Measurements from ENCODE around the gene ZNF24. TPM values are rescaled to one million over a fixed set of nuclear protein-coding genes. Genes with fewer than 3 reads are reported as not detected.

ZNF24 gene
- total and polyA plus RNA-seq, 2 of the 4 experiments (the other 2 are of a cell fraction), result 7.6 to 20.8 TPM

GRCh38 chr18:35368595-35368994 lies 24.4 kb upstream of the ZNF24 start:
- CTCF ChIA-PET, result no interaction called here
- TF ChIP-seq CEBPB (IDR thresholded peaks at IDR 0.05; ENCODE audit: low read depth, low read length), result no peak
- no peak for TF ChIP-seq POLR2A (IDR thresholded peaks at IDR 0.05; ENCODE audit: low read depth, low read length)
- no peak for TF ChIP-seq RCOR1 (IDR thresholded peaks at IDR 0.05; ENCODE audit: insufficient replicate concordance, low read length)
- TF ChIP-seq MAZ (IDR thresholded peaks at IDR 0.05; ENCODE audit: borderline replicate concordance, low read depth, low read length), result no peak
- TF ChIP-seq RFX5 (IDR thresholded peaks at IDR 0.05; ENCODE audit: low read depth, low read length), result no peak
- no peak for TF ChIP-seq RAD21 (IDR thresholded peaks at IDR 0.05; ENCODE audit: low read length)
- TF ChIP-seq SMC3 (IDR thresholded peaks at IDR 0.05; ENCODE audit: low read depth, low read length), result no peak
- no peak for TF ChIP-seq NFE2L2 (IDR thresholded peaks at IDR 0.05; ENCODE audit: low read depth, low read length)
- no peak for TF ChIP-seq MAFK (IDR thresholded peaks at IDR 0.05; ENCODE audit: low read depth, low read length)
- no peak for TF ChIP-seq ELK1 (IDR thresholded peaks at IDR 0.05; ENCODE audit: borderline replicate concordance, low read depth, low read length)
- TF ChIP-seq CHD1 (IDR thresholded peaks at IDR 0.05; ENCODE audit: low read depth, low read length), result no peak
- TF ChIP-seq BHLHE40 (IDR thresholded peaks at IDR 0.05; ENCODE audit: low read depth, low read length), result no peak
- TF ChIP-seq USF2 (IDR thresholded peaks at IDR 0.05; ENCODE audit: low read depth, low read length), result no peak
- no peak for TF ChIP-seq CTCF (conservative IDR thresholded peaks at IDR 0.05; ENCODE audit: low read depth, low read length)
- H3K27ac ChIP-seq (ENCODE audit: insufficient read depth, low read length), result no peak overlapping the region

More at GRCh38 chr18:35368595-35368994, 24.4 kb upstream of the ZNF24 start:
- H2BK15ac ChIP-seq (ENCODE audit: low read depth, low read length), result no peak overlapping the region
- DNase-seq, result no peak
- no peak overlapping the region for H3K4ac ChIP-seq (ENCODE audit: low read depth, low read length)
- no peak overlapping the region for H3K18ac ChIP-seq (ENCODE audit: low read depth, low read length)
- no peak overlapping the region for H2BK20ac ChIP-seq (ENCODE audit: low read depth, low read length)
- no peaks in the 10 kb centered on the region for H3K79me1 ChIP-seq (ENCODE audit: low read depth in 1 of 2, low read length in 2 of 2)
- peaks cover 2% of the 10 kb centered on the region for H3K4me1 ChIP-seq (ENCODE audit: control insufficient read depth, insufficient read depth, low read length)
- no peaks in the 10 kb centered on the region for H3K9me1 ChIP-seq (ENCODE audit: insufficient read depth, low read length)
- no peak overlapping the region for H2AK5ac ChIP-seq (ENCODE audit: low read depth, low read length)
- no peaks in the 10 kb centered on the region for H3K36me3 ChIP-seq (ENCODE audit: control insufficient read depth, insufficient read depth, low read length)
- peak; percentile 44 for ATAC-seq (ENCODE audit: low read depth)
- H3K14ac ChIP-seq (replicated peaks; ENCODE audit: low read depth, low read length), result no peak overlapping the region
- BruUV-seq (replicated peaks), result no TSS peak
- 60% methylated on average over 1 of the region's 6 CpGs; no CpG with 5 or more reads in 1 of the 2 experiments for WGBS, 2 experiments (ENCODE audit: extremely low coverage in 2 of 2, insufficient read length in 1 of 2)
- no peak overlapping the region for H4K91ac ChIP-seq (ENCODE audit: insufficient read depth, low read depth, low read length)
- POLR2A ChIA-PET (ENCODE audit: unreplicated experiment), result no interaction called here
- 0 out of 2 replicates have a peak overlapping the region, but pooled peaks have one; percentile 24 for H3K23ac ChIP-seq (ENCODE audit: low read depth, low read length)
- H2BK5ac ChIP-seq (ENCODE audit: low read depth, low read length, poor library complexity, severe bottlenecking), result peak overlapping the region; percentile 41
- H3K4me2 ChIP-seq (ENCODE audit: low read depth, low read length), result peak overlapping the region; percentile 50; the same call in 1 of the 2 replicates
- no peak overlapping the region for H3K4me3 ChIP-seq (ENCODE audit: insufficient read depth, low read depth, low read length)
- dilution Hi-C loops (cut with HindIII; ENCODE audit: low sequenced_read_pairs, unreplicated experiment) (no loop called here), intact Hi-C loops (cut with micrococcal nuclease) (no loop called here), in situ Hi-C loops (cut with MboI; ENCODE audit: low sequenced_read_pairs) (no loop called here)
- no peak overlapping the region for H4K8ac ChIP-seq (ENCODE audit: low read depth in 2 of 2, low read length in 2 of 2)
- H4K5ac ChIP-seq (ENCODE audit: low read depth, low read length), result no peak overlapping the region
- H4K20me1 ChIP-seq (ENCODE audit: insufficient read depth, low read length), result no peaks in the 10 kb centered on the region
- H2AK9ac ChIP-seq (replicated peaks; ENCODE audit: low read depth, low read length, poor library complexity), result no peak overlapping the region
- H2AFZ ChIP-seq (replicated peaks; ENCODE audit: low read length, poor library complexity), result no peak overlapping the region
- no peaks in the 10 kb centered on the region; the same call in 1 of the 2 replicates for H3K27me3 ChIP-seq (ENCODE audit: control insufficient read depth, insufficient read depth, low read length)
- no peak overlapping the region for H3K56ac ChIP-seq (ENCODE audit: extremely low read depth, insufficient read depth, low read length)
- no peak overlapping the region for H3K9ac ChIP-seq (ENCODE audit: low read depth, low read length)
- H2BK120ac ChIP-seq (ENCODE audit: low read depth, low read length), result no peak overlapping the region
- H3K9me3 ChIP-seq (ENCODE audit: control insufficient read depth, insufficient read depth, low read length), result no peaks in the 10 kb centered on the region
